GM12878 (cell line): ENCODE measurements around the gene DAB2IP. TPM values are rescaled to one million over a fixed set of nuclear protein-coding genes. Genes with fewer than 3 reads are reported as not detected.

ENCODE experiments used
- ATAC-seq: fragments of 200-7000 bp; cut with Tn5 transposase; 3 replicates; pipeline ENCODE4 v1.9.1; 2020; ENCODE audit warnings: mild to moderate bottlenecking, moderate library complexity
- BruUV-seq: library from RNA; stranded (reverse); fragments of 400-500 nt; replicated peaks from 2 replicates; lab custom pipeline; 2021; lab: Mats Ljungman, UMichigan
- CTCF ChIA-PET: fragments of 300-600 bp; sonication (Branson Sonifier 250); formaldehyde crosslinking; extraction: SDS; loops from one replicate; lab custom pipeline; 2021; ENCODE audit warnings: inconsistent platforms; lab: Yijun Ruan, JAX
- POLR2A ChIA-PET: fragments of 350-600 bp; formaldehyde crosslinking; extraction: SDS; loops from one replicate; lab custom pipeline; 2021; ENCODE audit warnings: inconsistent platforms; lab: Charles Lee
- RAD21 ChIA-PET: fragments of 300-600 bp; sonication (Branson Sonifier 250); formaldehyde crosslinking; loops from one replicate; lab custom pipeline; 2023; ENCODE audit warnings: antibody characterized with exemption; ENCODE audit not compliant: unreplicated experiment; lab: Charles Lee
- SMC1A ChIA-PET: fragments of 300-600 bp; sonication (Branson Sonifier 250); formaldehyde crosslinking; loops from one replicate; lab custom pipeline; 2023; ENCODE audit not compliant: unreplicated experiment, uncharacterized antibody; lab: Charles Lee
- DNase-seq: peaks from one replicate; pipeline ENCODE4 v3.0.0-alpha.2; 2011; ENCODE audit warnings: low read depth, low spot score
- FAIRE-seq: peaks from 3 replicates; lab custom pipeline; 2011; peaks lifted over from hg19 to GRCh38; lab: Jason Lieb, UNC
- H2AFZ ChIP-seq: 2 replicates; pipeline ENCODE4 v1.6.0; 2011; ENCODE audit warnings: low read depth, low read length, control low read depth; ENCODE audit not compliant: control insufficient read depth
- H3K27ac ChIP-seq: 2 replicates; pipeline ENCODE4 v1.5.1; 2011; ENCODE audit warnings: control low read depth; ENCODE audit not compliant: control insufficient read depth, insufficient read depth
- H3K27me3 ChIP-seq, 2 experiments: replicated peaks in 1 of 2; 2 replicates each; pipeline versions ENCODE4 v1.6.0 to v1.6.1; 2011; ENCODE audit warnings: low read length in 1 of 2; ENCODE audit not compliant: control insufficient read depth in 2 of 2, insufficient read depth in 2 of 2
- H3K36me3 ChIP-seq, 2 experiments: 2 replicates each; pipeline ENCODE4 v1.5.1; 2011; ENCODE audit warnings: low read length in 1 of 2; ENCODE audit not compliant: control insufficient read depth in 2 of 2, insufficient read depth in 2 of 2
- H3K4me1 ChIP-seq: 2 replicates; pipeline ENCODE4 v1.6.1; 2011; ENCODE audit warnings: mild to moderate bottlenecking, low read length, moderate library complexity, mixed read lengths; ENCODE audit not compliant: control insufficient read depth, insufficient read depth
- H3K4me2 ChIP-seq: 2 replicates; pipeline ENCODE4 v1.6.0; 2011; ENCODE audit warnings: control low read depth; ENCODE audit not compliant: control insufficient read depth, insufficient read depth
- H3K4me3 ChIP-seq: fragments of 200-600 bp; sonication (generic); 2 replicates; pipeline ENCODE4 v1.5.1; 2016
- H3K79me2 ChIP-seq: 2 replicates; pipeline ENCODE4 v1.6.0; 2011; ENCODE audit warnings: low read length; ENCODE audit not compliant: control insufficient read depth, insufficient read depth
- H3K9ac ChIP-seq: 2 replicates; pipeline ENCODE4 v1.8.0; 2011; ENCODE audit warnings: low read length, control low read depth, mixed read lengths; ENCODE audit not compliant: control insufficient read depth, insufficient read depth
- H3K9me3 ChIP-seq: replicated peaks from 3 replicates; pipeline ENCODE4 v1.5.1; 2011; ENCODE audit warnings: mild to moderate bottlenecking, low read length; ENCODE audit not compliant: control insufficient read depth, insufficient read depth
- H4K20me1 ChIP-seq: 2 replicates; pipeline ENCODE4 v1.6.0; 2011; ENCODE audit not compliant: control insufficient read depth, insufficient read depth
- BMI1 ChIP-seq: fragments of 450-650 bp; IDR thresholded peaks from 2 replicates; pipeline ENCODE4 v1.6.1; 2016; ENCODE audit warnings: mild to moderate bottlenecking, moderate library complexity, borderline replicate concordance
- CBFB ChIP-seq: IDR thresholded peaks from 2 replicates; pipeline ENCODE4 v1.6.1; 2016; ENCODE audit warnings: antibody characterized with exemption, low read depth
- CEBPB ChIP-seq, 2 experiments: fragments of 150-350 bp in 1 of 2; IDR thresholded peaks; 2 replicates each; pipeline ENCODE4 v1.6.1; 2012 to 2014; ENCODE audit warnings: low read depth in 2 of 2, low read length in 2 of 2, borderline replicate concordance in 1 of 2, inconsistent platforms in 1 of 2
- EGR1 ChIP-seq, 2 experiments: IDR thresholded peaks; 1 replicate in 1 of 2; 2 replicates in 1 of 2; pipeline ENCODE4 v1.6.1; 2011 to 2012; ENCODE audit warnings: low read depth in 2 of 2, low read length in 2 of 2, borderline replicate concordance in 1 of 2, mild to moderate bottlenecking in 1 of 2, moderate library complexity in 1 of 2
- NBN ChIP-seq: fragments of 450-650 bp; IDR thresholded peaks from 2 replicates; pipeline ENCODE4 v1.6.1; 2016
- PAX5 ChIP-seq: IDR thresholded peaks from 2 replicates; pipeline ENCODE4 v1.6.1; 2011; ENCODE audit warnings: low read depth, low read length, borderline replicate concordance
- PML ChIP-seq: IDR thresholded peaks from 2 replicates; pipeline ENCODE4 v1.6.1; 2012; ENCODE audit warnings: low read length, inconsistent platforms
- RELA ChIP-seq: fragments of 450-650 bp; IDR thresholded peaks from 2 replicates; pipeline ENCODE4 v1.8.0; 2014; ENCODE audit warnings: borderline replicate concordance; ENCODE audit not compliant: partially characterized antibody
- RUNX3 ChIP-seq: IDR thresholded peaks from 2 replicates; pipeline ENCODE4 v1.6.1; 2012; ENCODE audit warnings: low read length, inconsistent platforms
- SMC3 ChIP-seq: IDR thresholded peaks from 2 replicates; pipeline ENCODE4 v1.6.1; 2011; ENCODE audit warnings: low read length, improper control_type of control experiment, borderline replicate concordance
- SRF ChIP-seq, 2 experiments: IDR thresholded peaks; 2 replicates each; pipeline ENCODE4 v1.6.1; 2011; ENCODE audit warnings: low read depth in 2 of 2, low read length in 2 of 2, mild to moderate bottlenecking in 1 of 2, moderate library complexity in 1 of 2
- TAF1 ChIP-seq: IDR thresholded peaks from 2 replicates; pipeline ENCODE4 v1.6.1; 2011; ENCODE audit warnings: mild to moderate bottlenecking, low read depth, low read length, borderline replicate concordance
- TCF7 ChIP-seq: IDR thresholded peaks from 2 replicates; pipeline ENCODE4 v1.6.1; 2014; ENCODE audit warnings: antibody characterized with exemption, borderline replicate concordance
- ZNF24 ChIP-seq: fragments of 450-650 bp; IDR thresholded peaks from 2 replicates; pipeline ENCODE4 v1.6.1; 2017; ENCODE audit warnings: antibody characterized with exemption, mild to moderate bottlenecking
- WGBS: methylation state at CpG from one replicate; pipeline ENCODE4 v1.1.6; 2016; ENCODE audit warnings: low lambda C conversion rate; ENCODE audit not compliant: insufficient replicate concordance, insufficient coverage; ENCODE audit errors: missing lambda C conversion rate; 5-methylcytosine and 5-hydroxymethylcytosine counted together
- in situ Hi-C: fragments of 300-500 bp; cut with MboI; formaldehyde crosslinking; loops from 9 replicates; pipeline ENCODE4 v1.14.3; 2018; ENCODE audit warnings: mixed read lengths
- intact Hi-C: fragments of 100-400 bp; cut with micrococcal nuclease; formaldehyde crosslinking; loops from one replicate; pipeline ENCODE4 v1.14.2; 2022; ENCODE audit not compliant: unreplicated experiment
- polyA plus RNA-seq, 11 experiments: library from polyadenylated mRNA; depleted of rRNA in 4 of 11; unstranded in 6 of 11; stranded (reverse) in 5 of 11; fragments of >200 nt; fragmentation: Nextera tagmentation in 4 of 11; fragmentation: Illumina TruSeq in 1 of 11; extraction: Ambion mirVana in 4 of 11; extraction: Trizol in 1 of 11; gene quantifications; 1 replicate in 1 of 11; 2 replicates in 10 of 11; pipeline versions ENCODE4 v1.2.1 to v1.2.3, GENCODE V29; 2011 to 2016; ENCODE audit warnings: inconsistent platforms in 2 of 11, missing spikeins in 2 of 11, low read depth in 1 of 11
- total RNA-seq, 4 experiments: library from RNA; depleted of rRNA in 3 of 4; stranded (reverse); fragments of >200 nt in 3 of 4; fragmentation: Illumina TruSeq in 1 of 4; extraction: Trizol in 1 of 4; gene quantifications; 2 replicates each; pipeline versions ENCODE4 v1.2.1 to v1.2.3, GENCODE V29; 2013 to 2021
- TF ChIP-seq, protein P1 (sequence below): fragments of 450-650 bp; IDR thresholded peaks from 2 replicates; pipeline ENCODE4 v1.6.1; 2016; ENCODE audit warnings: mild to moderate bottlenecking

The DAB2IP gene
- total and polyA plus RNA-seq, 10 of the 15 experiments (the other 5 are each of a cell fraction or from before 2014, with no cell fraction given): 0.03 to 0.38 (median 0.14) TPM; not detected in 6

DNA sequence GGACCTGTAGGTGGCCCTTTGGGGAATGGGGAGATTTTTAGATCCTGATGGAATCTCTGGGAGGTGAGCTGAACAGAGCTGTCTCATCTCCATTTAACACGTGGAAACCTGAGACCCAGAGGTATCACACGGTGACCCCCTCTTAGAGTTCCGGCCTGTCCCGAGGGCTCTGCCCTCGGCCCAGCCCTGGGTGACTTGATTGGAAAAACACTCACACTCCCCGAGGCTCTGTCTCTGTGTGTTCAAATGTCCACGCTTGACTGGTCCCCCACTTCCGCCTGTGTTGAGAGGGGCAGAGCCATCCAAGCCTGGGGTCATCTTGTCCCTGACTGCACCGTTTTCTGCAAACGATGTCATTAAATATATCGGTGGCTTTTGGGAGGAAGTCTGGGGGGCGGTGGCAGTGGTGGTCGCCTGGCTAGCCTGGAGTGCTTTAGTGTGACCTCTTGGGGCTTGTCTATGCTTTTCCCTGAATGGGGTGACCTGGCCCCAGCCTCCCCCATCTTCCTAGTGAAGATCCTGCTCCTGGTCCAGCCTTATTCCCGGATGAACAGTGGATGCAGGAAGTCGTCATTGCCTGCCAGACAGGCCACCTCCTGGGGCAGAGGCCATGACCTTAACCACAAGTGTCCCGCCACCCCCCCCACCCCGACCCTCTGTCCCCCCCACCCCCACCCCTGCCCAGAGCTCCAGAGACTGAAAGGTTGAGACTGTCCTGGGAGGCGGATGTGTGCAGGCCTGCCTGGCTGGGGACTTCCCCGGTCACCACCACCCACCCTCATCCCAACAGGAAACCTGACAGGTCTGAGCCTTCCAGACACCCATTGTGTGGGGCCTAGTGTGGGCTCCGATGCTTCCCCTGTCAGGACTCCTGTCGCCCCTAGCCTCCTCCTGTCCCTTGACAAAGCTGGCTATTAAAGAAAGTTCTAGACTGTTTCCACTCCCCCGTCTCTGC is 5.3 kb upstream of the DAB2IP start:
- DNase-seq: no peak
- POLR2A ChIA-PET: no interaction called here
- CTCF ChIA-PET: no interaction called here
- RAD21 ChIA-PET: no interaction called here
- SMC1A ChIA-PET: no interaction called here
- no peaks in the 10 kb centered on the region for H3K4me1 ChIP-seq
- TF ChIP-seq RUNX3 (no peak), PAX5 (peak; percentile 32; the same call in 1 of the 2 replicates)
- TF ChIP-seq, all 136 proteins: peak for 1
- no peak overlapping the region for H3K4me3 ChIP-seq
- WGBS: 26% methylated on average over 17 of the region's 22 CpGs
- in situ Hi-C loops (no loop called here), intact Hi-C loops (no loop called here)
- H3K79me2 ChIP-seq: no peaks in the 10 kb centered on the region
- ATAC-seq: peak; percentile 72
- H3K27me3 ChIP-seq: peaks cover 3 to 12% of the 10 kb centered on the region in 2 experiments
- H3K9ac ChIP-seq: no peak overlapping the region
- BruUV-seq: no TSS peak
- FAIRE-seq: no peak
- H3K27ac ChIP-seq: no peak overlapping the region
- H3K4me2 ChIP-seq: no peak overlapping the region
- no peak overlapping the region for H2AFZ ChIP-seq
- H3K9me3 ChIP-seq: no peaks in the 10 kb centered on the region
- no peaks in the 10 kb centered on the region for H3K36me3 ChIP-seq
- no peaks in the 10 kb centered on the region for H4K20me1 ChIP-seq

DNA sequence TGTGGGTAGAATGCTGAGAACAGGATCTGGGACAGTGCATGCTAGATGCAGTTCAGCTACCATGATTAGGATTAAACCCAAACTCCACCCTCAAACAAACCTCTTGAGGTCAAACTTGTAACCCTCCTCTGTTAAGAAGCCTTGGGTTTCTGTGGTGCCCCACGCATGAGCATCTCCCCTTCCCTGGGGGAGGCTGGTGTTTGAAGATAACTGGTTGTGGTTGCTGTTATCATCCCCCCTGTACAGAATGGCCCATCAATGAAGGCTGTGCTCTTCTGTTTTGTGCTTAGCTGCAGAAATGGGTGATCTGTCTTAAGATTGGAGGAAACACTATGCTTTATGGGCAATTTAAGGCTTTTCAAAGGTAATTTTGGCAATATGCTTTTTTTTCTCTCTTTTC is 4.4 kb upstream of the DAB2IP start:
- ChIA-PET RAD21 (no interaction called here), SMC1A (no interaction called here), CTCF (no interaction called here), POLR2A (no interaction called here)
- no peak for FAIRE-seq
- peaks cover 6 to 17% of the 10 kb centered on the region in 2 experiments for H3K27me3 ChIP-seq
- no peaks in the 10 kb centered on the region for H4K20me1 ChIP-seq
- no peak overlapping the region for H3K4me2 ChIP-seq
- TF ChIP-seq BMI1 (no peak), TAF1 (no peak), EGR1 (IDR thresholded peaks at IDR 0.05; ENCODE audit: borderline replicate concordance in 1 of 2, low read depth in 2 of 2, low read length in 2 of 2) (no peak), PML (no peak), SMC3 (no peak), TCF7 (no peak), CBFB (no peak), CEBPB (IDR thresholded peaks at IDR 0.05; ENCODE audit: borderline replicate concordance in 1 of 2, low read depth in 2 of 2, low read length in 2 of 2) (no peak), RELA (no peak), SRF (IDR thresholded peaks at IDR 0.05; ENCODE audit: low read depth in 2 of 2, low read length in 2 of 2) (no peak), ZNF24 (no peak), NBN (no peak)
- TF ChIP-seq, protein P1, sequence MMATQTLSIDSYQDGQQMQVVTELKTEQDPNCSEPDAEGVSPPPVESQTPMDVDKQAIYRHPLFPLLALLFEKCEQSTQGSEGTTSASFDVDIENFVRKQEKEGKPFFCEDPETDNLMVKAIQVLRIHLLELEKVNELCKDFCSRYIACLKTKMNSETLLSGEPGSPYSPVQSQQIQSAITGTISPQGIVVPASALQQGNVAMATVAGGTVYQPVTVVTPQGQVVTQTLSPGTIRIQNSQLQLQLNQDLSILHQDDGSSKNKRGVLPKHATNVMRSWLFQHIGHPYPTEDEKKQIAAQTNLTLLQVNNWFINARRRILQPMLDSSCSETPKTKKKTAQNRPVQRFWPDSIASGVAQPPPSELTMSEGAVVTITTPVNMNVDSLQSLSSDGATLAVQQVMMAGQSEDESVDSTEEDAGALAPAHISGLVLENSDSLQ: no peak
- intact Hi-C loops (no loop called here), in situ Hi-C loops (no loop called here)
- H3K36me3 ChIP-seq: no peaks in the 10 kb centered on the region
- H2AFZ ChIP-seq: no peak overlapping the region
- no TSS peak for BruUV-seq
- H3K4me3 ChIP-seq: no peak overlapping the region
- no peak for DNase-seq
- WGBS: 64% methylated on average over 1 of the region's 1 CpG
- H3K79me2 ChIP-seq: no peaks in the 10 kb centered on the region
- no peak overlapping the region for H3K27ac ChIP-seq
- no peaks in the 10 kb centered on the region for H3K9me3 ChIP-seq
- no peak for ATAC-seq
- no peaks in the 10 kb centered on the region for H3K4me1 ChIP-seq
- H3K9ac ChIP-seq: no peak overlapping the region
